IMR-90 (cell line): ENCODE measurements around the gene AGPAT3. TPM values are rescaled to one million over a fixed set of nuclear protein-coding genes. Genes with fewer than 3 reads are reported as not detected.

Source experiments
- ATAC-seq: fragments of 200-7000 bp; cut with Tn5 transposase; 2 replicates; pipeline ENCODE4 v1.9.1; 2020; ENCODE audit warnings: low read depth, mild to moderate bottlenecking, moderate library complexity
- BruUV-seq: library from RNA; stranded (reverse); fragments of 400-500 nt; replicated peaks from 2 replicates; lab custom pipeline; 2021; lab: Mats Ljungman, UMichigan
- CTCF ChIA-PET: fragments of 300-600 bp; formaldehyde crosslinking; extraction: SDS; loops from one replicate; lab custom pipeline; 2021; ENCODE audit warnings: antibody characterized with exemption; lab: Yijun Ruan, JAX
- POLR2A ChIA-PET: fragments of 300-600 bp; sonication (Branson Sonifier 250); formaldehyde crosslinking; loops from one replicate; lab custom pipeline; 2022; ENCODE audit warnings: antibody characterized with exemption; ENCODE audit not compliant: unreplicated experiment; lab: Charles Lee
- DNase-seq: peaks from one replicate; pipeline ENCODE4 v3.0.0; 2013
- H2AFZ ChIP-seq: replicated peaks from 2 replicates; pipeline ENCODE3; 2013; ENCODE audit warnings: low read length, mild to moderate bottlenecking; ENCODE audit not compliant: poor library complexity
- H2AK5ac ChIP-seq: 2 replicates; pipeline ENCODE4 v1.6.1; 2013; ENCODE audit warnings: low read depth, low read length, inconsistent platforms
- H2AK9ac ChIP-seq: replicated peaks from 2 replicates; pipeline ENCODE3; 2013; ENCODE audit warnings: mild to moderate bottlenecking, low read depth, low read length, moderate library complexity; ENCODE audit not compliant: poor library complexity
- H2BK120ac ChIP-seq: 2 replicates; pipeline ENCODE4 v1.6.1; 2013; ENCODE audit warnings: low read depth, low read length, inconsistent platforms
- H2BK15ac ChIP-seq: 3 replicates; pipeline ENCODE4 v1.6.1; 2013; ENCODE audit warnings: low read depth, low read length, inconsistent platforms
- H2BK20ac ChIP-seq: 2 replicates; pipeline ENCODE4 v1.6.1; 2013; ENCODE audit warnings: low read depth, mild to moderate bottlenecking, inconsistent platforms, low read length, moderate library complexity
- H2BK5ac ChIP-seq: 2 replicates; pipeline ENCODE4 v1.6.1; 2013; ENCODE audit warnings: mild to moderate bottlenecking, low read depth, low read length, inconsistent platforms; ENCODE audit not compliant: poor library complexity, severe bottlenecking
- H3K14ac ChIP-seq: replicated peaks from 2 replicates; pipeline ENCODE4 v1.6.1; 2013; ENCODE audit warnings: low read depth, low read length, inconsistent platforms
- H3K18ac ChIP-seq: 2 replicates; pipeline ENCODE4 v1.6.1; 2013; ENCODE audit warnings: low read depth, low read length, control low read depth
- H3K23ac ChIP-seq: 2 replicates; pipeline ENCODE4 v1.6.1; 2013; ENCODE audit warnings: low read depth, low read length, inconsistent platforms
- H3K27ac ChIP-seq: 2 replicates; pipeline ENCODE4 v1.5.1; 2013; ENCODE audit warnings: mild to moderate bottlenecking, control low read depth, low read length; ENCODE audit not compliant: insufficient read depth
- H3K27me3 ChIP-seq: 2 replicates; pipeline ENCODE4 v1.6.1; 2013; ENCODE audit warnings: low read length; ENCODE audit not compliant: control insufficient read depth, insufficient read depth
- H3K36me3 ChIP-seq: 2 replicates; pipeline ENCODE4 v1.6.1; 2013; ENCODE audit warnings: low read length, mixed read lengths; ENCODE audit not compliant: control insufficient read depth, insufficient read depth
- H3K4ac ChIP-seq: 2 replicates; pipeline ENCODE4 v1.6.1; 2013; ENCODE audit warnings: low read depth, low read length, inconsistent platforms
- H3K4me1 ChIP-seq: 2 replicates; pipeline ENCODE4 v1.6.1; 2013; ENCODE audit warnings: low read length, mixed read lengths; ENCODE audit not compliant: control insufficient read depth, insufficient read depth
- H3K4me2 ChIP-seq: 2 replicates; pipeline ENCODE4 v1.6.1; 2013; ENCODE audit warnings: low read depth, mild to moderate bottlenecking, control low read depth, low read length, moderate library complexity
- H3K4me3 ChIP-seq: 2 replicates; pipeline ENCODE4 v1.5.1; 2013; ENCODE audit warnings: low read depth, mild to moderate bottlenecking, control low read depth, low read length, moderate library complexity; ENCODE audit not compliant: insufficient read depth
- H3K56ac ChIP-seq: 2 replicates; pipeline ENCODE4 v1.6.1; 2013; ENCODE audit warnings: low read length, inconsistent platforms; ENCODE audit not compliant: insufficient read depth; ENCODE audit errors: extremely low read depth
- H3K79me1 ChIP-seq, 2 experiments: 2 replicates each; pipeline ENCODE4 v1.6.1; 2013; ENCODE audit warnings: low read length in 2 of 2, inconsistent platforms in 1 of 2, low read depth in 1 of 2
- H3K9ac ChIP-seq: 2 replicates; pipeline ENCODE4 v1.6.1; 2013; ENCODE audit warnings: low read depth, low read length, control low read depth
- H3K9me1 ChIP-seq: 2 replicates; pipeline ENCODE4 v1.6.1; 2013; ENCODE audit warnings: low read length, inconsistent platforms; ENCODE audit not compliant: insufficient read depth
- H3K9me3 ChIP-seq: 2 replicates; pipeline ENCODE4 v1.6.1; 2013; ENCODE audit warnings: low read length; ENCODE audit not compliant: control insufficient read depth, insufficient read depth
- H4K20me1 ChIP-seq: 2 replicates; pipeline ENCODE4 v1.6.1; 2013; ENCODE audit warnings: low read length, inconsistent platforms; ENCODE audit not compliant: insufficient read depth
- H4K5ac ChIP-seq: 2 replicates; pipeline ENCODE4 v1.6.1; 2013; ENCODE audit warnings: mild to moderate bottlenecking, low read depth, low read length, control low read depth
- H4K8ac ChIP-seq, 2 experiments: 2 replicates each; pipeline ENCODE4 v1.6.1; 2013; ENCODE audit warnings: low read depth in 2 of 2, low read length in 2 of 2, control low read depth in 1 of 2, inconsistent platforms in 1 of 2
- H4K91ac ChIP-seq: 2 replicates; pipeline ENCODE4 v1.6.1; 2013; ENCODE audit warnings: low read depth, low read length, inconsistent platforms; ENCODE audit not compliant: insufficient read depth
- MAZ ChIP-seq: IDR thresholded peaks from 2 replicates; pipeline ENCODE4 v1.6.1; 2012; ENCODE audit warnings: low read depth, mild to moderate bottlenecking, low read length, improper control_type of control experiment, moderate library complexity, borderline replicate concordance
- RAD21 ChIP-seq: IDR thresholded peaks from 2 replicates; pipeline ENCODE4 v1.6.1; 2012; ENCODE audit warnings: low read length, improper control_type of control experiment
- RFX5 ChIP-seq: IDR thresholded peaks from 2 replicates; pipeline ENCODE4 v1.8.0; 2012; ENCODE audit warnings: low read depth, mild to moderate bottlenecking, low read length, moderate library complexity
- WGBS, 2 experiments: methylation state at CpG; one replicate each; pipeline versions ENCODE4 v1.1.5 to v1.1.7; 2013; ENCODE audit warnings: missing lambda C conversion rate in 2 of 2; ENCODE audit not compliant: insufficient read length in 1 of 2; ENCODE audit errors: extremely low coverage in 2 of 2; 5-methylcytosine and 5-hydroxymethylcytosine counted together
- dilution Hi-C: fragments of 300-500 bp; cut with HindIII; formaldehyde crosslinking; loops from one replicate; pipeline ENCODE4 v1.14.3; 2018; ENCODE audit warnings: low sequenced_read_pairs; ENCODE audit not compliant: unreplicated experiment
- in situ Hi-C: fragments of 300-500 bp; cut with MboI; formaldehyde crosslinking; loops from 3 replicates; pipeline ENCODE4 v1.14.3; 2019; ENCODE audit warnings: low sequenced_read_pairs, inconsistent platforms, mixed read lengths
- intact Hi-C: fragments of 100-400 bp; cut with micrococcal nuclease; formaldehyde crosslinking; loops from 2 replicates; pipeline ENCODE4 v1.10.0; 2022
- polyA plus RNA-seq, 3 experiments: library from polyadenylated mRNA; depleted of rRNA; stranded (reverse); fragments of >200 nt; gene quantifications; 2 replicates each; pipeline ENCODE4 v1.2.3, GENCODE V29; 2012; ENCODE audit warnings: low replicate concordance in 1 of 3
- total RNA-seq: library from RNA; depleted of rRNA; stranded (reverse); fragments of >200 nt; gene quantifications from 2 replicates; pipeline ENCODE4 v1.2.3, GENCODE V29; 2012

Gene AGPAT3
- total and polyA plus RNA-seq, 2 of the 4 experiments (the other 2 are of a cell fraction): 27.1 to 38.7 TPM

- Histone ChIP-seq H3K14ac (no peak overlapping the region), H2BK20ac (no peak overlapping the region), H2BK120ac (no peak overlapping the region), H3K56ac (no peak overlapping the region), H4K20me1 (peaks cover 56% of the 10 kb centered on the region), H3K9me3 (no peaks in the 10 kb centered on the region), H3K4me1 (peaks cover 6% of the 10 kb centered on the region), H3K9ac (no peak overlapping the region), H4K8ac (no peak overlapping the region), H3K27me3 (no peaks in the 10 kb centered on the region), H3K27ac (no peak overlapping the region), H2AK9ac (no peak overlapping the region), H2AK5ac (no peak overlapping the region), H2AFZ (no peak overlapping the region), H3K18ac (no peak overlapping the region), H3K36me3 (peaks cover 9% of the 10 kb centered on the region; the same call in 1 of the 2 replicates), H2BK5ac (no peak overlapping the region), H3K4ac (no peak overlapping the region), H3K4me3 (no peak overlapping the region), H4K5ac (no peak overlapping the region), H4K91ac (no peak overlapping the region), H3K4me2 (no peak overlapping the region), H3K79me1 (peaks cover 20 to 83% of the 10 kb centered on the region in 2 experiments), H3K23ac (no peak overlapping the region), H2BK15ac (no peak overlapping the region), H3K9me1 (peaks cover 14% of the 10 kb centered on the region; the same call in 1 of the 2 replicates)
- dilution Hi-C loops (no loop called here), intact Hi-C loops (no loop called here), in situ Hi-C loops (no loop called here)
- 97% methylated on average over 5 of the region's 14 CpGs; no CpG with 5 or more reads in 1 of the 2 experiments for WGBS, 2 experiments
- ChIA-PET POLR2A (no interaction called here), CTCF (no interaction called here)
- ATAC-seq: no peak
- no peak for DNase-seq
- no TSS peak for BruUV-seq
- TF ChIP-seq RFX5 (no peak), MAZ (no peak), RAD21 (no peak)
These were observed 60.6 kb downstream of the AGPAT3 start for GRCh38 chr21:43925609-43926008.
